ENCODE results near the gene ABI3.
"Not testable (repeated sequence)": the region's sequence is repeated elsewhere in the genome, so short reads cannot be mapped to it uniquely, and the experiment has no call there.

ABI3 gene

DNA sequence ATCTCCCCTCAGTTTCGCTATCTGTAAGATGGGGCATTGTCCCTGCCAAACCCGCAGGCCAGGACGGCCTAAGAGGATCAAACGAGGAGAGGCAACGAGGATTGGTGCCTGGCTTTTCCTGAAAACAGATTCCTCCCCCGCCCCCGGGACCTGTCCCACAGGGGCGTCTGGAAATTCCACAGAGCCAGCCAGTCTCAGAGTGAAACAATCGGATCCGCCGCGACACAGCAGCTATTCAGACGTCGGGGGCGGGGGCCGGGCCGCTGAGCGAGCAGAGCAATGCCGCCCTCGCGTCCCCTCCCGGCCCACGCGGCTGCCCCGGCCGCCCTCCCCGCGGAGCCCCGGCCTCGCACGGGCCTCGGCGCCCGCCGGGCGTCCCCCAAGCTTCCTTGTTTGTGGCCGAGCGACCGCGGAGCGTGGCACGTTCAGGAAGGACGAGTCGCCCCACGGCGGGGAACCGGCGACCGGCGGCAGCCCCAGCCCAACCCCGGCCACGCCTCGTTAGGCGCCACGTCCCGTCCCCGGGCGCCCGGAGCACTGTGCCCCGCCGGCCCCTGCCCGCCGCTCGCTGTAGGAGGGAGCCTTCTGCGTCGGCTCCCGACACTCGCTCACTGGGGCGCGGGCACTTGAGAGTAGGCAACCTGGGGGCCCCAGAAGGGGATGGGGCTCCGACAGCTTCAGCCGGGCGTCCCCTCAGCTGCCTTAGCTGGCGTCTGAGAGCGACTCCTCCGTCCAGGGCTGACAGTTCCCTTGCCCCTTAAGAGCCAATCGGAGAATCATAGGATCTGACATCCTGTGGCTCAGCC lies 49.7 kb downstream of the ABI3 start:
- H3K36me3 ChIP-seq (ENCODE audit: control insufficient read depth, insufficient read depth, low read length) = no peaks in the 10 kb centered on the region
- H3K4me1 ChIP-seq = no peaks in the 10 kb centered on the region
- no peaks in the 10 kb centered on the region for H3K9me3 ChIP-seq (ENCODE audit: control insufficient read depth, low read length)
- H3K4me2 ChIP-seq (ENCODE audit: low read length) = peak overlapping the region; percentile 81
- no peak overlapping the region for H3K9ac ChIP-seq
- H3K27ac ChIP-seq = peak overlapping the region; percentile 49
- H3K27me3 ChIP-seq (ENCODE audit: control insufficient read depth, insufficient read depth, low read length) = no peaks in the 10 kb centered on the region
- H3K4me3 ChIP-seq (ENCODE audit: low read depth, low read length) = peak overlapping the region; percentile 56
- H3K79me2 ChIP-seq = no peaks in the 10 kb centered on the region
- peak overlapping the region; percentile 98 for H2AFZ ChIP-seq
- TF ChIP-seq CTCF (IDR thresholded peaks at IDR 0.05) = no peak

DNA sequence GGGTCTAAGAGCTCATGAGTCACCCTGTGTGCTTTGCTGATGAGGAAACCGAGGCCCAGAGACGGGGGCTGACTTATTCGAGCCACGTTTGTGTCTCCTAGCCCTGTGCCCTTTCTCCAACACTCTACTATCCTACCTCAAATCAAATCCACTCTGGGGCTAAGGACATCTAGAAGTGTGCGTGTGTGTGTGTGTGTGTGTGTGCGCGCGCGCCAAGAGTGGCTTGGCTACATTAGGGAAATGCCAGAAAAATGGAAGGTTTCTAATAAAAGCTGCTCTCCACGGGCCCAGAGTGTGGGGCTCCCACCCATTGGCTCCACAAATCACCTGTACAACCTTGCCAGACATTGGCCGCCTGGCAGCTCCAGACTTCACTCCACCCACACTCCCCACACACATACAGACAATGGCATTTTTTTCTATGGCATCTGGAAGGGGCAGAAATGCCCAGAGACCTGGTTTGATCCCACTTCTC lies 50.3 kb downstream of the ABI3 start:
- Histone ChIP-seq H3K9me3 (ENCODE audit: control insufficient read depth, low read length) (no peaks in the 10 kb centered on the region), H3K79me2 (no peaks in the 10 kb centered on the region), H3K9ac (peak overlapping the region; percentile 11), H3K4me2 (ENCODE audit: low read length) (peak overlapping the region; percentile 81), H3K27ac (peak overlapping the region; percentile 49), H2AFZ (peak overlapping the region; percentile 98), H3K4me1 (no peaks in the 10 kb centered on the region), H3K36me3 (ENCODE audit: control insufficient read depth, insufficient read depth, low read length) (no peaks in the 10 kb centered on the region), H3K4me3 (ENCODE audit: low read depth, low read length) (peak overlapping the region; percentile 56), H3K27me3 (ENCODE audit: control insufficient read depth, insufficient read depth, low read length) (no peaks in the 10 kb centered on the region)
- TF ChIP-seq CTCF (IDR thresholded peaks at IDR 0.05) = no peak

GRCh38 chr17:49261540-49261939 lies 51.0 kb downstream of the ABI3 start:
- H3K9me3 ChIP-seq (ENCODE audit: control insufficient read depth, low read length); H3K36me3 ChIP-seq (ENCODE audit: control insufficient read depth, insufficient read depth, low read length); H3K9ac ChIP-seq; H3K27ac ChIP-seq; H3K4me3 ChIP-seq (ENCODE audit: low read depth, low read length); H3K79me2 ChIP-seq; H3K4me2 ChIP-seq (ENCODE audit: low read length); H3K4me1 ChIP-seq; H2AFZ ChIP-seq; H3K27me3 ChIP-seq (ENCODE audit: control insufficient read depth, insufficient read depth, low read length): not testable (repeated sequence)

DNA sequence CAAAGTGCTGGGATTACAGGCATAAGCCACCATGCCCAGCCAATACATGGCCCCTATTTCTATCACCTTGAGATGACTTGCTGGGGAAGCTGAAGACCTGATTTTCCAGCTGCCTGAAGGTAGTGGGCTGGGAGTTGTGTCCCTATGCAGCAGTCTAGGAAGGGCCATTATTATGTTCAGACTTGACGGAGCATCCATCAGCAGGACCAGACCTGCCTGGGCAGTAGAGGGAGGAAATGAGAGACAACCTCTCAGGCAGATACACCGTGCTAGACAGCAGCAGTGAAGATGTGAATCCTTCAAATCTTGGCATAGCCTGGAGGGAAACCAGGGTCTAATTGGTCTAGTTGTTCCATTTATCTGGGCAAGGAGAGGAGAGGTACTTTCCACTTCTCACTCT lies 55.7 kb downstream of the ABI3 start:
- Histone ChIP-seq H3K27ac (no peak overlapping the region), H3K4me3 (ENCODE audit: low read depth, low read length) (no peak overlapping the region), H3K9me3 (ENCODE audit: control insufficient read depth, low read length) (no peaks in the 10 kb centered on the region), H3K27me3 (ENCODE audit: control insufficient read depth, insufficient read depth, low read length) (no peaks in the 10 kb centered on the region), H3K4me2 (ENCODE audit: low read length) (no peak overlapping the region), H3K36me3 (ENCODE audit: control insufficient read depth, insufficient read depth, low read length) (no peaks in the 10 kb centered on the region), H3K9ac (no peak overlapping the region), H3K4me1 (no peaks in the 10 kb centered on the region), H3K79me2 (no peaks in the 10 kb centered on the region), H2AFZ (no peak overlapping the region)
- no peak for TF ChIP-seq CTCF (IDR thresholded peaks at IDR 0.05)

DNA sequence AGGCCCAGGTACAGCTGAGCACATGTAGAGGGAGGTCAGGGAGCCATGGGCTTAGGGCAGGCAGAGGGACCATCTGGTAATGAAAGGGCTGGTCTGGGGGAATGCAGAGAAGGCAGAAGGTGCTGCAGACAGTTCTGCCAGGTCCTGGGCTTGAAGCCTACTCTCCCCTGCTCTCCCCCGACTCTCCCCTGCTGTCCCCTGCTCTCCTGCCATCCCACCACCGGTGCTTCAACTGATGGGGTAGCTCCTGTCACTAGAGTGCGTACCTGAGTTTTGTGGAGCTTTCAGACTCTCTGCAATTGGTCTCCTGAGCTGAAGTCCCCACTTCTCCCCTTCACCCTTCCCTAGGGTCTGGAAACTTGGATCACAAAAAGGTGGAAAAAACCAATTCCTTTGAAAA lies 57.4 kb downstream of the ABI3 start:
- Histone ChIP-seq H3K4me3 (ENCODE audit: low read depth, low read length) (no peak overlapping the region), H2AFZ (no peak overlapping the region), H3K27me3 (ENCODE audit: control insufficient read depth, insufficient read depth, low read length) (no peaks in the 10 kb centered on the region), H3K4me1 (no peaks in the 10 kb centered on the region), H3K36me3 (ENCODE audit: control insufficient read depth, insufficient read depth, low read length) (no peaks in the 10 kb centered on the region), H3K27ac (no peak overlapping the region), H3K4me2 (ENCODE audit: low read length) (no peak overlapping the region), H3K79me2 (no peaks in the 10 kb centered on the region), H3K9me3 (ENCODE audit: control insufficient read depth, low read length) (no peaks in the 10 kb centered on the region), H3K9ac (no peak overlapping the region)
- TF ChIP-seq CTCF (IDR thresholded peaks at IDR 0.05) = no peak

Data from parathyroid adenoma (tissue), 2 donors.